Endothelial cell of hepatic sinusoid (primary cell): ENCODE data around the gene CRYBB1.

Source experiments
- in situ Hi-C: cut with HindIII; loops from 2 replicates; pipeline ENCODE4 v1.10.0; 2017; ENCODE audit warnings: low sequenced_read_pairs

The CRYBB1 gene

GRCh38 chr22:26617271-26618199 is at the start of gene CRYBB1:
TSS of gene CRYBB1 (minus strand) at chr22:26618027. CDS start at chr22:26616319, 1,708 bp downstream.
- in situ Hi-C loops: no loop called here

- in situ Hi-C loops: no loop called here
Measured at GRCh38 chr22:26667140-26667539, 49.3 kb upstream of the CRYBB1 start.

- in situ Hi-C loops: no loop called here
Measured at GRCh38 chr22:26665813-26666231, 48.0 kb upstream of the CRYBB1 start.

- in situ Hi-C loops: no loop called here
Measured at GRCh38 chr22:26663374-26663923, 45.6 kb upstream of the CRYBB1 start.

GRCh38 chr22:26662160-26662559 is 44.3 kb upstream of the CRYBB1 start:
- in situ Hi-C loops: no loop called here

- in situ Hi-C loops: no loop called here
Measured at GRCh38 chr22:26660961-26661578, 43.2 kb upstream of the CRYBB1 start.

GRCh38 chr22:26660356-26660755 is 42.5 kb upstream of the CRYBB1 start:
- in situ Hi-C loops: no loop called here

GRCh38 chr22:26658671-26659478 is 41.0 kb upstream of the CRYBB1 start:
- in situ Hi-C loops: loop anchor here (5.0 kb wide), 1 partner anchor 92 kb away; no protein-coding TSS in a partner anchor

GRCh38 chr22:26658161-26658560 is 40.3 kb upstream of the CRYBB1 start:
- in situ Hi-C loops: loop anchor here (5.0 kb wide), 1 partner anchor 91 kb away; no protein-coding TSS in a partner anchor

- in situ Hi-C loops: loop anchor here (5.0 kb wide), 1 partner anchor 90 kb away; no protein-coding TSS in a partner anchor
Measured at GRCh38 chr22:26656891-26657851, 39.3 kb upstream of the CRYBB1 start, which contains the start of gene MIAT. TSS of gene MIAT (plus strand) at chr22:26657588.

GRCh38 chr22:26651815-26652214 is 34.0 kb upstream of the CRYBB1 start:
- in situ Hi-C loops: no loop called here

- in situ Hi-C loops: no loop called here
Measured at GRCh38 chr22:26650722-26651421, 33.0 kb upstream of the CRYBB1 start.

- in situ Hi-C loops: no loop called here
Measured at GRCh38 chr22:26648528-26649388, 30.9 kb upstream of the CRYBB1 start.

GRCh38 chr22:26648011-26648497 is 30.2 kb upstream of the CRYBB1 start:
- in situ Hi-C loops: no loop called here

GRCh38 chr22:26646158-26646557 is 28.3 kb upstream of the CRYBB1 start:
- in situ Hi-C loops: no loop called here

GRCh38 chr22:26643418-26644100 is 25.7 kb upstream of the CRYBB1 start:
- in situ Hi-C loops: no loop called here
